Amniotic epithelial cell (primary cell): Measurements from ENCODE around the gene GBGT1.

Experiments used
- DNase-seq: peaks from one replicate; pipeline ENCODE4 v3.0.0-alpha.2; 2010; ENCODE audit warnings: low read depth

The GBGT1 gene

DNA sequence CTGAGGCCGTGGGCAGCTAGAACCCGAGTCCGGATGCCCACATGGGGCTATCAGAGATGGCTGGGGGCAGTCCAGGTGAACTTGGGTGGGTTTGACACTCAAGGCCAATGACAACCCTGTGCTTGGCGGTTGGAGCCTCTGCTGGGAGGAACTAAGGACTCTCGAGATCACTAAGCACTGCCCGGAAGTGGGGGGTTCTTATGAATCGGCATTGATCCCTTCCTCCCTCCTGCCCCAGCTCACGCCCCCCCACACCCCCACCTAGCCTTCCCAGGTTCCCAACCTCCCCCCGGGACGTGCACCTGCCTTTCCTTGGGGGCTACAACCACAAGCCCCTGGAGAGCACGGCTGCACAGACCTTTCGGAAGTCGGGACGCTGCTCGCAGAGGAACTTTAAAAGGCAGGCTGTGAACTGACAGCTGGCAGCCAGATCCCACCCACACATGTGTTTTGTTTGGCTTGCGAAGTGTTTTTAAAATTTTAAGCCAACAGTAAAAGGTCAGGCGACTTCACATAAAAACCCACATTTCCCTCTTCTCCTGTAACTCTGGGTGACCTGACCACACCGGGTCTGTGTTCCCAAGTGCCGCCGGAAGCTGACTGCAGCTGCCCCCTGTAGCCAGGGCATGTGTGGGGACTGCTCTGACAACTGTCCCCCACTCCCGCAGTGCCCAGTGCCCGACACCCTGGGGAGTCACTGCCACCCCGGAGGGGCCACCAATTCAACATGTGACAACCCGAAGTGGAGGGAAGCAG lies 37.6 kb downstream of the GBGT1 start:
- no peak for DNase-seq

DNA sequence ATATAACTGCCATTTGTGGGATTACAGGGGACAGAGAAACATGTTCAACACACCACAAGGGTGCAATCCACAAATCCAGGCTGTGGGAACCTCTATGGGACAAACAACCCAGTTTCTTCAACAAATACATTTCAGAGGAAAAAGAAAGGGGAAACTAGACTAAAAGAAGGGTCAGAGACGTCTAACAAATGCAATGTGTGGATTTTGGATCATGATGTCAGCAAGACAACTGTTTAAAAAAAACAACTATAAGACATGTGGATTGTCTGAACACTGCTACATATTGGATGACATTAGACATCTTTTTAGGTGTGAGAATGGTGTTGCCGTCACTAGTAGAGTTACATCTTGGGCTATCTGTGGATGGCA lies 38.8 kb downstream of the GBGT1 start:
- DNase-seq, result no peak

DNA sequence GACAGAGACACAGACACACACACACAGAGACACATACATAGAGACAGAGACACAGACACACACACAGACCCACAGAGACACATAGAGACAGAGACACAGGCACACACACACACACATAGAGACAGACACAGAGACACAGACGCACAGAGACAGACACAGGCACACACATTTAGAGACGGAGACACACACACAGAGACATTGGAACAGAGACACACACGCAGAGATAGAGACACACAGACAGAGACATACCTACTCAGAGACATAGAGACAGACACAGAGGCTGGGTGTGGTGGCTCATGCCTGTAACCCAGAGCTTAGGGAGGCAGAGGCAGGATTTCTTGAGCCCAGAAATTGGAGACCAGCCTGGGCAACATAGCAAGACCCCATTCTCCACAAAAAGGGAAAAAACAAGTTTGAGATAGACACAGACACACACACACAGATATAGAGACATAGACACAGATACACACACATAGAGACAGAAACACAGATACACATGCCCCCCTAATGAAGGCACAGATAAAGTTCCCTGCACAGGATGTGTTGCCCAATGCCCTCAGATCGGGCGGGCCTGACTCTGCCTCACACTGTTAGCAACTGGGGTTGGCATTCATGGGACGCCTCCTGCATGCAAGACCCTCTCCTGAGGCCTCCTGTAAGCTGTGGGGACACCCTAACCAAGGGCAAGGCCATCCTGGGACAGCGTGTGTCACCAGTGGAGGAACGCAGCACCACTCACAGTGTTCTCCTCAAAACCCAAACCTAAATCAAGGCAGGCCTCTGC lies 39.4 kb downstream of the GBGT1 start:
- no peak for DNase-seq

DNA sequence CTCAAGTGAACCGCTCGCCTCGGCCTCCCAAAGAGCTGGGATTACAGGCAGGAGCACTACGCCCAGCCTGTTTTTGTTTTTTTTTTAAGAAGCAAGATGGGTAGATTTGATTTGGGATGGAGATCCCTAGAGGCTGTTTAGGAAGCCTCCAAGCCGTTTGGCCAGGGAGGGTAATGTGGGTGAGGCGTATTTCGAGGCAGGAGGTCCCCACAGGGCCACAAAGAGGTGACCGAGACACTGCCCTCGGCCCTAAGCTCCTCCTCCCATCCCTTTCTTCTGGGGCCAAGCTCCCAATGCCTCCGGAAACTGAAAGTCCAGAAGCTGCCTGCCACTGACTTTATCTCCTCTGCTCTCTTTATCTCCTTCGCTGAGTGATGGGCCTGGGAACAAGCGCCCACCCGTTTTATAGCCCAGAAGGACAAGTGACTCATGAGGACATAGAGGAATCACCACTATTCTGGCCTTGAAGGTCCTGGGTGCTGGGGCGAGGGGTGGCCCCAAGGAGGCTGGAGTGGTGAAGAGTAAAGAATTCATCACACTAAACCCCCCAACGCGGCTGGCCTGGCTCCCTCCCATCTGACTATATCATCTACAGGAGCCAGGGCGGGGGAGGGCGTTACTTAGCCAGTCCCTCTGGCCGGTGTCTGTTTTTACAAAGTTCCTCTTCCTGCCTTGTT lies 40.6 kb downstream of the GBGT1 start:
- DNase-seq, result peak; percentile 84

- no peak for DNase-seq
Measured at GRCh38 chr9:133122605-133122934, 41.1 kb downstream of the GBGT1 start.

GRCh38 chr9:133121915-133122550 lies 41.7 kb downstream of the GBGT1 start:
- DNase-seq, result no peak

- peak; percentile 76 for DNase-seq
Measured at GRCh38 chr9:133121198-133121914, 42.4 kb downstream of the GBGT1 start, which contains the start of gene RALGDS. TSS of gene RALGDS (minus strand) at chr9:133121240. CDS start at chr9:133121154, 86 bp downstream.

- no peak for DNase-seq
Measured at GRCh38 chr9:133120501-133121197, 43.1 kb downstream of the GBGT1 start.

GRCh38 chr9:133119846-133120500 lies 43.7 kb downstream of the GBGT1 start:
- no peak for DNase-seq

- no peak for DNase-seq
Measured at GRCh38 chr9:133119103-133119845, 44.4 kb downstream of the GBGT1 start.

- no peak for DNase-seq
Measured at GRCh38 chr9:133118568-133118967, 45.1 kb downstream of the GBGT1 start.

GRCh38 chr9:133118179-133118520 lies 45.6 kb downstream of the GBGT1 start:
- no peak for DNase-seq

DNA sequence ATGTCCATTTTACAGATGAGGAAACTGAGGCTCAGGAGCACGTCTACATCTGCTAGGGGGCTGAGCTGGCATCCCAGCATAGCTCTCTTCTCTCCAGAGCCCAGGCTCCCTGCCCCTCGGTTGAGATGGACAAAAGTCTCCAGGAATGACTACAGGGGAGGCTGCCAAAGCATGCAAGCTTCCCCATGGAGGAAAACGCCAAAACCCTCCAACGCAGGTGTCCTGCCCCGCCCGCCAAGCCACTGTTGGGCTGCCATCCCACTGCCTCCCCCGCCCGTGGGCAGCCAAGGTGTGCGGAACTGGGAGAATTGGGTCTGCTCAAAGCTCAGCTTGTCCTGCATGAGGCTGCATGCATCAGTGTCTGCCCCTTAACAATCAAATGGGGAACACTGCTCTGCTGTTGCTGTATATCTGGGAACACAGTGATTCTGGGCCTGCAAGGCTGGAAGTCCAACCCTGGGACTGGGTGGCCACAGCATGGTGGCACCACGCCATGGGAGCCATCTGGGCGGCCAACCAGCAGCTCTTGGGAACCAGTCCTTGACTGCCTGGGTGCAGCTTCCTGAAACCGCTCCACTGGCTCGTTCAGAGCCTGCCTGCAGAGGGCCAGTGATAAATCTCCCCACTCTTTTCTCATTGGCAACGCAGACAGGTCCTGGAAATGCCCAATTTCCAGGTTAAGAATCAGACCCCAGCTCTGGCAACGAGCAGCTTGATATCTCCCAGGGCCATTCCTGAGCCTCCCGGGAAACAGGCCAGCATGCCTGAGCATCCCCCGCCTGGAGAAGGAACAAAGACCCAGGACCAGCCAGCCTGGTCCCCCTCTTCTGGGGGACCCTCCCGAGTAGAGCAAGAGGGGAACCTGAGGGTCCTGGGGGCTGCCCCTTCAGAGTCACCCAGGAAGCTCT lies 46.2 kb downstream of the GBGT1 start:
- no peak for DNase-seq

- no peak for DNase-seq
Measured at GRCh38 chr9:133116346-133117231, 47.1 kb downstream of the GBGT1 start.

GRCh38 chr9:133115604-133116345 lies 47.9 kb downstream of the GBGT1 start:
- DNase-seq, result peak; percentile 32

DNA sequence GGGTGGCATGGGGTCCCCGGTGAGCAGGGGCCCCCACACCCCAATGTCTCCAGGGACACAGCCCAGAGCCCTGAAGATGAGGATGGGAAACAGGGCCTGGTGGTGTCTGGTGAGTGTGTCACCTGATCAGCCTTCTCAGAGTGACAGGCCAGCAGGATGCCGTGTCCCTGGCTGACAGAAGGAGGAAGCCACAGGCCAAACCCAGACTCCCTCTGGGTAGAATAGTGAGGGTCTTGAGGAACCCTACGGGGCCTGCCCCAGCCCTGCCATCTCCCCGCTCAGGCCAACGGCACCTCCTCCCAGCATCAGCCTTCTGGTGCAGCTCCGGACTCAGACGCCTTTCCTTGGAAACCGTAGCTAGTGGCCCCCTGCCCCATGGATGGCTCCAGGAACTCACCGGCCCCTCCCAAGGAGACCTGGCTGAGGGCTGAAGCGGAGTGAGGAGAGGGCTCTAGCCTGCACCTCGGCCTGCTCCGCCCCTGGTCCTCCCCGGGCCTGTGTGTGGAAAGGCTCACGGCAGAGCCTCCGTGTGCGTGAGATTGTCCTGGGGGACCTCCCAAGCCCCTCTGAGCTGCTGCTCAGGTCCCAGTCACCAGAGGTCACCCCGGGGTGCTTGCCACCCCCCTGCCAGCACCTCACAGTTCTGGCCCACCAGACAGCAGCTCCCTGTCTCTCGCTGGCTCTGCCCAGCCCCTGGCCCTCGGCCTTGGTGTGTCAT lies 48.7 kb downstream of the GBGT1 start:
- DNase-seq, result no peak
